GM12878 (cell line): ENCODE data around the gene ARPC1B. TPM values are rescaled to one million over a fixed set of nuclear protein-coding genes. Genes with fewer than 3 reads are reported as not detected.

Experiments
- ATAC-seq: fragments of 200-7000 bp; cut with Tn5 transposase; 3 replicates; pipeline ENCODE4 v1.9.1; 2020; ENCODE audit warnings: mild to moderate bottlenecking, moderate library complexity
- BruUV-seq: library from RNA; stranded (reverse); fragments of 400-500 nt; replicated peaks from 2 replicates; lab custom pipeline; 2021; lab: Mats Ljungman, UMichigan
- CTCF ChIA-PET: fragments of 300-600 bp; sonication (Branson Sonifier 250); formaldehyde crosslinking; extraction: SDS; loops from one replicate; lab custom pipeline; 2021; ENCODE audit warnings: inconsistent platforms; lab: Yijun Ruan, JAX
- POLR2A ChIA-PET: fragments of 350-600 bp; formaldehyde crosslinking; extraction: SDS; loops from one replicate; lab custom pipeline; 2021; ENCODE audit warnings: inconsistent platforms; lab: Charles Lee
- RAD21 ChIA-PET: fragments of 300-600 bp; sonication (Branson Sonifier 250); formaldehyde crosslinking; loops from one replicate; lab custom pipeline; 2023; ENCODE audit warnings: antibody characterized with exemption; ENCODE audit not compliant: unreplicated experiment; lab: Charles Lee
- SMC1A ChIA-PET: fragments of 300-600 bp; sonication (Branson Sonifier 250); formaldehyde crosslinking; loops from one replicate; lab custom pipeline; 2023; ENCODE audit not compliant: unreplicated experiment, uncharacterized antibody; lab: Charles Lee
- DNase-seq: peaks from one replicate; pipeline ENCODE4 v3.0.0-alpha.2; 2011; ENCODE audit warnings: low read depth, low spot score
- FAIRE-seq: peaks from 3 replicates; lab custom pipeline; 2011; peaks lifted over from hg19 to GRCh38; lab: Jason Lieb, UNC
- H2AFZ ChIP-seq: 2 replicates; pipeline ENCODE4 v1.6.0; 2011; ENCODE audit warnings: low read depth, low read length, control low read depth; ENCODE audit not compliant: control insufficient read depth
- H3K27ac ChIP-seq: 2 replicates; pipeline ENCODE4 v1.5.1; 2011; ENCODE audit warnings: control low read depth; ENCODE audit not compliant: control insufficient read depth, insufficient read depth
- H3K27me3 ChIP-seq, 2 experiments: replicated peaks in 1 of 2; 2 replicates each; pipeline versions ENCODE4 v1.6.0 to v1.6.1; 2011; ENCODE audit warnings: low read length in 1 of 2; ENCODE audit not compliant: control insufficient read depth in 2 of 2, insufficient read depth in 2 of 2
- H3K36me3 ChIP-seq, 2 experiments: 2 replicates each; pipeline ENCODE4 v1.5.1; 2011; ENCODE audit warnings: low read length in 1 of 2; ENCODE audit not compliant: control insufficient read depth in 2 of 2, insufficient read depth in 2 of 2
- H3K4me1 ChIP-seq: 2 replicates; pipeline ENCODE4 v1.6.1; 2011; ENCODE audit warnings: mild to moderate bottlenecking, low read length, moderate library complexity, mixed read lengths; ENCODE audit not compliant: control insufficient read depth, insufficient read depth
- H3K4me2 ChIP-seq: 2 replicates; pipeline ENCODE4 v1.6.0; 2011; ENCODE audit warnings: control low read depth; ENCODE audit not compliant: control insufficient read depth, insufficient read depth
- H3K4me3 ChIP-seq: fragments of 200-600 bp; sonication (generic); 2 replicates; pipeline ENCODE4 v1.5.1; 2016
- H3K79me2 ChIP-seq: 2 replicates; pipeline ENCODE4 v1.6.0; 2011; ENCODE audit warnings: low read length; ENCODE audit not compliant: control insufficient read depth, insufficient read depth
- H3K9ac ChIP-seq: 2 replicates; pipeline ENCODE4 v1.8.0; 2011; ENCODE audit warnings: low read length, control low read depth, mixed read lengths; ENCODE audit not compliant: control insufficient read depth, insufficient read depth
- H3K9me3 ChIP-seq: replicated peaks from 3 replicates; pipeline ENCODE4 v1.5.1; 2011; ENCODE audit warnings: mild to moderate bottlenecking, low read length; ENCODE audit not compliant: control insufficient read depth, insufficient read depth
- H4K20me1 ChIP-seq: 2 replicates; pipeline ENCODE4 v1.6.0; 2011; ENCODE audit not compliant: control insufficient read depth, insufficient read depth
- MYB ChIP-seq: fragments of 150-350 bp; IDR thresholded peaks from 2 replicates; pipeline ENCODE4 v1.6.1; 2014; ENCODE audit warnings: mild to moderate bottlenecking, low read depth, low read length, borderline replicate concordance
- NFYA ChIP-seq: IDR thresholded peaks from 2 replicates; pipeline ENCODE4 v1.6.1; 2011; ENCODE audit warnings: low read depth, mild to moderate bottlenecking, low read length, improper control_type of control experiment, borderline replicate concordance
- WGBS: methylation state at CpG from one replicate; pipeline ENCODE4 v1.1.6; 2016; ENCODE audit warnings: low lambda C conversion rate; ENCODE audit not compliant: insufficient replicate concordance, insufficient coverage; ENCODE audit errors: missing lambda C conversion rate; 5-methylcytosine and 5-hydroxymethylcytosine counted together
- in situ Hi-C: fragments of 300-500 bp; cut with MboI; formaldehyde crosslinking; loops from 9 replicates; pipeline ENCODE4 v1.14.3; 2018; ENCODE audit warnings: mixed read lengths
- intact Hi-C: fragments of 100-400 bp; cut with micrococcal nuclease; formaldehyde crosslinking; loops from one replicate; pipeline ENCODE4 v1.14.2; 2022; ENCODE audit not compliant: unreplicated experiment
- polyA plus RNA-seq, 11 experiments: library from polyadenylated mRNA; depleted of rRNA in 4 of 11; unstranded in 6 of 11; stranded (reverse) in 5 of 11; fragments of >200 nt; fragmentation: Nextera tagmentation in 4 of 11; fragmentation: Illumina TruSeq in 1 of 11; extraction: Ambion mirVana in 4 of 11; extraction: Trizol in 1 of 11; gene quantifications; 1 replicate in 1 of 11; 2 replicates in 10 of 11; pipeline versions ENCODE4 v1.2.1 to v1.2.3, GENCODE V29; 2011 to 2016; ENCODE audit warnings: inconsistent platforms in 2 of 11, missing spikeins in 2 of 11, low read depth in 1 of 11
- total RNA-seq, 4 experiments: library from RNA; depleted of rRNA in 3 of 4; stranded (reverse); fragments of >200 nt in 3 of 4; fragmentation: Illumina TruSeq in 1 of 4; extraction: Trizol in 1 of 4; gene quantifications; 2 replicates each; pipeline versions ENCODE4 v1.2.1 to v1.2.3, GENCODE V29; 2013 to 2021
- TF ChIP-seq, protein P1 (sequence below): fragments of 450-650 bp; IDR thresholded peaks from 2 replicates; pipeline ENCODE4 v1.6.1; 2017; ENCODE audit warnings: mild to moderate bottlenecking, moderate library complexity

Gene ARPC1B
- total and polyA plus RNA-seq, 10 of the 15 experiments (the other 5 are each of a cell fraction or from before 2014, with no cell fraction given), result 14.1 to 762 (median 387) TPM

DNA sequence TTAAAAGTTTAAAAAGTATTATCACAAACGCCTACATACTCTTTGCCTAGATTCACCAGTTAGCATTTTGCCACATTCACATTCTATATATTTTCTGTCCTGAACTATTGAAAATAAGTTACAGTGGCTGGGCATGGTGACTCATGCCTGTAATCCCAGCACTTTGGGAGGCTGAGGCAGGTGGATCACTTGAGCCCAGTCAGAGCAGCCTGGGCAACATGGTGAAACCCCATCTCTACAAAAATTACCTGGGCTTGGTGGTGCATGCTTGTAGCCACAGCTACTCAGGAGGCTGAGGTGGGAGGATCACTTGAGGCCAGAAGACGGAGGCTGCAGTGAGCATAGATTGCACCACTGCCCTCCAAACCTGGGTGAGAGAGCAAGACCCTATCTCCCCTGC is 43.5 kb upstream of the ARPC1B start:
- no TSS peak for BruUV-seq
- intact Hi-C loops, result no loop called here
- Histone ChIP-seq H3K4me2 (no peak overlapping the region), H3K9me3 (no peaks in the 10 kb centered on the region), H4K20me1 (peaks cover 4% of the 10 kb centered on the region; the same call in 1 of the 2 replicates), H3K36me3 (peaks cover 0 to 8% of the 10 kb centered on the region in 2 experiments; a peak in 3 of 4 replicates), H3K9ac (no peak overlapping the region), H3K79me2 (peaks cover 56% of the 10 kb centered on the region), H2AFZ (no peak overlapping the region), H3K27ac (no peak overlapping the region), H3K4me3 (no peak overlapping the region), H3K27me3 (no peaks in the 10 kb centered on the region), H3K4me1 (peaks cover 4% of the 10 kb centered on the region; the same call in 1 of the 2 replicates)
- WGBS, result 91% methylated on average over 2 of the region's 2 CpGs
- FAIRE-seq (no peak), DNase-seq (no peak), ATAC-seq (0 out of 3 replicates have a peak, but pooled peaks have one; percentile 9)
- ChIA-PET SMC1A (interaction anchor here (0.6 kb wide), 1 partner anchor 31 kb away, joined by 3 read pairs; no protein-coding TSS in a partner anchor), POLR2A (interaction anchor here (0.6 kb wide), 1 partner anchor 1425 kb away, joined by 7 read pairs; no protein-coding TSS in a partner anchor), RAD21 (interaction anchor here (0.6 kb wide), 1 partner anchor 1069 kb away, joined by 3 read pairs; no protein-coding TSS in a partner anchor), CTCF (no interaction called here)
- TF ChIP-seq, protein P1, sequence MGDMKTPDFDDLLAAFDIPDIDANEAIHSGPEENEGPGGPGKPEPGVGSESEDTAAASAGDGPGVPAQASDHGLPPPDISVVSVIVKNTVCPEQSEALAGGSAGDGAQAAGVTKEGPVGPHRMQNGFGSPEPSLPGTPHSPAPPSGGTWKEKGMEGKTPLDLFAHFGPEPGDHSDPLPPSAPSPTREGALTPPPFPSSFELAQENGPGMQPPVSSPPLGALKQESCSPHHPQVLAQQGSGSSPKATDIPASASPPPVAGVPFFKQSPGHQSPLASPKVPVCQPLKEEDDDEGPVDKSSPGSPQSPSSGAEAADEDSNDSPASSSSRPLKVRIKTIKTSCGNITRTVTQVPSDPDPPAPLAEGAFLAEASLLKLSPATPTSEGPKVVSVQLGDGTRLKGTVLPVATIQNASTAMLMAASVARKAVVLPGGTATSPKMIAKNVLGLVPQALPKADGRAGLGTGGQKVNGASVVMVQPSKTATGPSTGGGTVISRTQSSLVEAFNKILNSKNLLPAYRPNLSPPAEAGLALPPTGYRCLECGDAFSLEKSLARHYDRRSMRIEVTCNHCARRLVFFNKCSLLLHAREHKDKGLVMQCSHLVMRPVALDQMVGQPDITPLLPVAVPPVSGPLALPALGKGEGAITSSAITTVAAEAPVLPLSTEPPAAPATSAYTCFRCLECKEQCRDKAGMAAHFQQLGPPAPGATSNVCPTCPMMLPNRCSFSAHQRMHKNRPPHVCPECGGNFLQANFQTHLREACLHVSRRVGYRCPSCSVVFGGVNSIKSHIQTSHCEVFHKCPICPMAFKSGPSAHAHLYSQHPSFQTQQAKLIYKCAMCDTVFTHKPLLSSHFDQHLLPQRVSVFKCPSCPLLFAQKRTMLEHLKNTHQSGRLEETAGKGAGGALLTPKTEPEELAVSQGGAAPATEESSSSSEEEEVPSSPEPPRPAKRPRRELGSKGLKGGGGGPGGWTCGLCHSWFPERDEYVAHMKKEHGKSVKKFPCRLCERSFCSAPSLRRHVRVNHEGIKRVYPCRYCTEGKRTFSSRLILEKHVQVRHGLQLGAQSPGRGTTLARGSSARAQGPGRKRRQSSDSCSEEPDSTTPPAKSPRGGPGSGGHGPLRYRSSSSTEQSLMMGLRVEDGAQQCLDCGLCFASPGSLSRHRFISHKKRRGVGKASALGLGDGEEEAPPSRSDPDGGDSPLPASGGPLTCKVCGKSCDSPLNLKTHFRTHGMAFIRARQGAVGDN, result no peak
- TF ChIP-seq MYB (no peak), NFYA (no peak)
- in situ Hi-C loops, result no loop called here
